ENCODE data around the gene HOXB2.
"Not testable (repeated sequence)": the region's sequence is repeated elsewhere in the genome, so short reads cannot be mapped to it uniquely, and the experiment has no call there.

HOXB2 gene

GRCh38 chr17:48510761-48511604, 33.9 kb downstream of the HOXB2 start:
- no peak for DNase-seq

- DNase-seq = no peak
These were observed 34.5 kb downstream of the HOXB2 start for GRCh38 chr17:48510381-48510760.

- DNase-seq = not testable (repeated sequence)
These were observed 35.2 kb downstream of the HOXB2 start for GRCh38 chr17:48509708-48510107.

- DNase-seq = no peak
These were observed 38.7 kb downstream of the HOXB2 start for GRCh38 chr17:48506246-48506645.

- DNase-seq = no peak
These were observed 39.1 kb downstream of the HOXB2 start for GRCh38 chr17:48505788-48506187.

- no peak for DNase-seq
These were observed 40.0 kb downstream of the HOXB2 start for GRCh38 chr17:48504953-48505352.

GRCh38 chr17:48503747-48504146, 41.2 kb downstream of the HOXB2 start:
- no peak for DNase-seq

GRCh38 chr17:48502901-48503300, 42.0 kb downstream of the HOXB2 start:
- DNase-seq = no peak

- DNase-seq = no peak
These were observed 42.6 kb downstream of the HOXB2 start for GRCh38 chr17:48502312-48502711.

- DNase-seq = no peak
These were observed 44.2 kb downstream of the HOXB2 start for GRCh38 chr17:48500435-48501426.

GRCh38 chr17:48499735-48500434, 45.0 kb downstream of the HOXB2 start:
- DNase-seq = no peak

GRCh38 chr17:48499248-48499647, 45.7 kb downstream of the HOXB2 start:
- no peak for DNase-seq

GRCh38 chr17:48498164-48498850, 46.6 kb downstream of the HOXB2 start:
- no peak for DNase-seq

- DNase-seq = no peak
These were observed 47.8 kb downstream of the HOXB2 start for GRCh38 chr17:48497103-48497502.

GRCh38 chr17:48494335-48494734, 50.6 kb downstream of the HOXB2 start:
- no peak for DNase-seq
